WTC11 (cell line): Measurements from ENCODE around the gene BUD23.

Experiments used
- CBFB ChIP-seq: sonication (generic); formaldehyde crosslinking; IDR thresholded peaks from 2 replicates; pipeline ENCODE4 v1.8.1; 2022; ENCODE audit warnings: mild to moderate bottlenecking, low read depth, missing genetic modification reagents
- CTCF ChIP-seq: fragments of 200-600 bp; IDR thresholded peaks from 2 replicates; pipeline ENCODE4 v1.8.0; 2022; ENCODE audit warnings: antibody characterized with exemption
- E2F1 ChIP-seq: sonication (generic); formaldehyde crosslinking; IDR thresholded peaks from 2 replicates; pipeline ENCODE4 v1.8.0; 2022; ENCODE audit warnings: mild to moderate bottlenecking, missing genetic modification reagents
- SMAD3 ChIP-seq: sonication (generic); formaldehyde crosslinking; IDR thresholded peaks from 2 replicates; pipeline ENCODE4 v1.8.0; 2022; ENCODE audit warnings: missing genetic modification reagents, mild to moderate bottlenecking, borderline replicate concordance
- TF ChIP-seq, protein P1 (sequence below): sonication (generic); formaldehyde crosslinking; IDR thresholded peaks from 2 replicates; pipeline ENCODE4 v1.8.0; 2022; ENCODE audit warnings: mild to moderate bottlenecking, missing genetic modification reagents
- TF ChIP-seq, protein P2 (sequence below): sonication (generic); formaldehyde crosslinking; IDR thresholded peaks from 2 replicates; pipeline ENCODE4 v1.8.1; 2023; ENCODE audit warnings: mild to moderate bottlenecking, missing genetic modification reagents, moderate library complexity

GRCh38 chr7:73723813-73724212 is 40.4 kb downstream of the BUD23 start:
- TF ChIP-seq CTCF (no peak), E2F1 (CRISPR knock-in tag) (no peak), SMAD3 (CRISPR knock-in tag) (no peak), CBFB (CRISPR knock-in tag) (no peak)
- TF ChIP-seq, protein P1, sequence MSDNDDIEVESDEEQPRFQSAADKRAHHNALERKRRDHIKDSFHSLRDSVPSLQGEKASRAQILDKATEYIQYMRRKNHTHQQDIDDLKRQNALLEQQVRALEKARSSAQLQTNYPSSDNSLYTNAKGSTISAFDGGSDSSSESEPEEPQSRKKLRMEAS (CRISPR knock-in tag), result no peak
- TF ChIP-seq, protein P2, sequence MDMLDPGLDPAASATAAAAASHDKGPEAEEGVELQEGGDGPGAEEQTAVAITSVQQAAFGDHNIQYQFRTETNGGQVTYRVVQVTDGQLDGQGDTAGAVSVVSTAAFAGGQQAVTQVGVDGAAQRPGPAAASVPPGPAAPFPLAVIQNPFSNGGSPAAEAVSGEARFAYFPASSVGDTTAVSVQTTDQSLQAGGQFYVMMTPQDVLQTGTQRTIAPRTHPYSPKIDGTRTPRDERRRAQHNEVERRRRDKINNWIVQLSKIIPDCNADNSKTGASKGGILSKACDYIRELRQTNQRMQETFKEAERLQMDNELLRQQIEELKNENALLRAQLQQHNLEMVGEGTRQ (CRISPR knock-in tag), result no peak
